ENCODE data around the gene EGLN2. TPM values are rescaled to one million over a fixed set of nuclear protein-coding genes. Genes with fewer than 3 reads are reported as not detected.

Gene EGLN2
- total RNA-seq, 2 donors from 2014 or later, result 50.8 to 51.4 TPM

DNA sequence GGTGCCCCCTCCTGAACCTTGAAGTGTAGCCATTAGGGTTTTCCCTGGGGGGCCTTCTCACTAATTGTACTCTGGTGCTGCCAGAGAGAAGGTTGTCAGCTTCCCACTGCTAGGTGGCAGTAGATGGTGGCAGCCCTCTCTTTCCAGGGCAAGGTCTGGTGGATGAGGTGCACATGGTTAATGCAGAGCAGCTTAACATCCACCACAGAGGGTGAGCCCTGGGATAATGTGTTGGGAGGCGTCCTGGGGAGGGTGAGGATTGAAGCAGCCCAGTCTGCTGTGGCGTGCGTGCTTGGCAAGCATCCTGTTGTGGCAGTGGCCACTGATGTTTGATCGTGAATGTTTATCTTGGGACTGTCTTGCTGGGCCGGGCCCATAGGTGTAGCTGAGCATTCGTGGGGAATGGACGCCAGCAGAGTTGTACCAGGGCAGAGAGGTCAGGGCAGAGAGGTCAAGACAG, 5.8 kb downstream of the EGLN2 start:
- peaks cover 81% of the 10 kb centered on the region for H3K4me1 ChIP-seq
- intact Hi-C loops (cut with DNase I), result no loop called here
- H3K9me3 ChIP-seq, result no peaks in the 10 kb centered on the region
- WGBS, 2 donors, result 7 to 20% methylated on average over 4 to 7 of the region's 7 CpGs
- H3K36me3 ChIP-seq (replicated peaks in 1 of 2; ENCODE audit: insufficient read depth in 1 of 2, low read depth in 2 of 2), result no peaks in the 10 kb centered on the region
- no peak for ATAC-seq
- no peak overlapping the region for H3K4me3 ChIP-seq
- TF ChIP-seq, protein P1, sequence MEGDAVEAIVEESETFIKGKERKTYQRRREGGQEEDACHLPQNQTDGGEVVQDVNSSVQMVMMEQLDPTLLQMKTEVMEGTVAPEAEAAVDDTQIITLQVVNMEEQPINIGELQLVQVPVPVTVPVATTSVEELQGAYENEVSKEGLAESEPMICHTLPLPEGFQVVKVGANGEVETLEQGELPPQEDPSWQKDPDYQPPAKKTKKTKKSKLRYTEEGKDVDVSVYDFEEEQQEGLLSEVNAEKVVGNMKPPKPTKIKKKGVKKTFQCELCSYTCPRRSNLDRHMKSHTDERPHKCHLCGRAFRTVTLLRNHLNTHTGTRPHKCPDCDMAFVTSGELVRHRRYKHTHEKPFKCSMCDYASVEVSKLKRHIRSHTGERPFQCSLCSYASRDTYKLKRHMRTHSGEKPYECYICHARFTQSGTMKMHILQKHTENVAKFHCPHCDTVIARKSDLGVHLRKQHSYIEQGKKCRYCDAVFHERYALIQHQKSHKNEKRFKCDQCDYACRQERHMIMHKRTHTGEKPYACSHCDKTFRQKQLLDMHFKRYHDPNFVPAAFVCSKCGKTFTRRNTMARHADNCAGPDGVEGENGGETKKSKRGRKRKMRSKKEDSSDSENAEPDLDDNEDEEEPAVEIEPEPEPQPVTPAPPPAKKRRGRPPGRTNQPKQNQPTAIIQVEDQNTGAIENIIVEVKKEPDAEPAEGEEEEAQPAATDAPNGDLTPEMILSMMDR (IDR thresholded peaks at IDR 0.05), result peak in 3 of 7 experiments; percentile 10 to 33 (median 16)
- TF ChIP-seq POLR2A (IDR thresholded peaks at IDR 0.05), result no peak
- H3K27ac ChIP-seq, result peak overlapping the region; percentile 30 to 69 (median 50)
- no peaks in the 10 kb centered on the region for H3K27me3 ChIP-seq
- peak in 1 of 4 donors; percentile 46 for DNase-seq

DNA sequence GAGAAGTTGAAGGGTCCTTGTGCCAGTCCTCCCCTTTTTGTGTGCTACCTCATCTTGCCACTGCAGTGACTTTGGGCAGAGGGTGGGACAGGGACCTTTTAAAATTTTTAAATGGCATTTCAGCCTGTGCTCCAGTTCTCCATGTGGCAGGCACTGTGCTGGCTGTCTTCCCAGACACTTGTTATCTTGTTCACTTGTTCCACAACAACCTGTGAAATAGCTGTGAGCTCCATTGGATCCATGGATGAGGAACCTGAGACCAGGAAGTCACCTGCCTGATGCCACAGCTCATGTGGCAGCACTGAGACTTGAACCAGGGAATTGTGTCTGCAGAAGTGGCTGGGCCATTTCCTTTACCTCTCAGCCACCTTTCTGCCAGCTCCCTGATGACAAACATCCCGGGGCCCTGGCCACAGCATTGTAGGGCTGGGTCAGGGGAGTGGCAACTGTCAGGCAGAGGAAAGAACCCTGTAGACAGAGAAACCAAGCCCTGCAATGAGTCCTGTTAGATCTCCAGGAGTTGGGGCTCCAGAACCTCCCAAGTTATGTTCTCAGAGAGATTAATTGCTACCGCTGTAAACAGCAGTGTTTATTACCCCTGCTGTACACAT, 6.4 kb downstream of the EGLN2 start:
- TF ChIP-seq POLR2A (IDR thresholded peaks at IDR 0.05), result no peak
- TF ChIP-seq, protein P1 (IDR thresholded peaks at IDR 0.05), result no peak
- peaks cover 81% of the 10 kb centered on the region for H3K4me1 ChIP-seq
- no peak overlapping the region for H3K4me3 ChIP-seq
- peak; percentile 28 for ATAC-seq
- peak overlapping the region; percentile 30 to 69 (median 50) for H3K27ac ChIP-seq
- no peaks in the 10 kb centered on the region for H3K9me3 ChIP-seq
- no peaks in the 10 kb centered on the region for H3K36me3 ChIP-seq (replicated peaks in 1 of 2; ENCODE audit: insufficient read depth in 1 of 2, low read depth in 2 of 2)
- 20 to 55% methylated on average over 1 to 2 of the region's 2 CpGs for WGBS, 2 donors
- intact Hi-C loops (cut with DNase I), result no loop called here
- DNase-seq, result peak; percentile 63 to 83 (median 76)
- no peaks in the 10 kb centered on the region for H3K27me3 ChIP-seq

DNA sequence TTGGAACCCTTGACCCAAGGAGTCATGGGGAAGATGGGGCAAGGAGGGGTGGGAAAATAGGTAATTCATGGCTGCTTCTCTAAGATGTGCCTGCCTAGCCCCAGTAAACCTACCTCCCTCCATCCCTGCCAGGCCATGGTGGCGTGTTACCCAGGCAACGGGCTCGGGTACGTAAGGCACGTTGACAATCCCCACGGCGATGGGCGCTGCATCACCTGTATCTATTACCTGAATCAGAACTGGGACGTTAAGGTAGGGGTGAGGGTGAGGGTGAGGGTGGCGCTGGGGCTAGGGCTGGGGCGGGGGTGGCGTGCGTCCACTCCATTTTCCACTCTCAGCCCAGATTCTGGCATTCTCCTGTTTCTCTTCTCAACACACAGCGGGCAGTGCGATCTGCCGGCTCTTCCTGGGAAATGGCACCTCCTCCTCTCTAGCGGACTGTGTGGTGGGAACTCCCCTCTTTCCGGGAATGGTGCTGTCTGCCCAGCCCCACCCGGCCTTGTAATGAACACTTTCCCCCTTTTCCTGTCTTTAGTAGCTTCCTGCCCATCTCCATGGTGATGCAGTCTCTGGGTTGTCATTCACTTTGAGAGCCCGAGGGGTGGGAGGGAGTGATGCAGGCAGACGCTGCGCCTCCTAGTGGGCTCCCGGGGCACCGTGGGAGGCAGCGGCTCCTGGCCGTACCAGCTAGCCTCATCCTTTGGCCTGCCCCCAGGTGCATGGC, 7.6 kb downstream of the EGLN2 start:
- H3K4me3 ChIP-seq, result no peak overlapping the region
- intact Hi-C loops (cut with DNase I), result no loop called here
- DNase-seq (peak in 3 of 4 donors; percentile 54 to 81 (median 60)), ATAC-seq (peak; percentile 7)
- TF ChIP-seq POLR2A (IDR thresholded peaks at IDR 0.05), result no peak
- TF ChIP-seq, protein P1 (IDR thresholded peaks at IDR 0.05), result peak in 6 of 7 experiments; percentile 24 to 56 (median 44)
- no peaks in the 10 kb centered on the region for H3K9me3 ChIP-seq
- H3K4me1 ChIP-seq, result peaks cover 81% of the 10 kb centered on the region
- no peaks in the 10 kb centered on the region for H3K27me3 ChIP-seq
- WGBS, 2 donors, result 48 to 75% methylated on average over 19 to 24 of the region's 26 CpGs
- no peaks in the 10 kb centered on the region for H3K36me3 ChIP-seq (replicated peaks in 1 of 2; ENCODE audit: insufficient read depth in 1 of 2, low read depth in 2 of 2)
- H3K27ac ChIP-seq, result peak overlapping the region in 2 of 4 donors; percentile 67 to 69

DNA sequence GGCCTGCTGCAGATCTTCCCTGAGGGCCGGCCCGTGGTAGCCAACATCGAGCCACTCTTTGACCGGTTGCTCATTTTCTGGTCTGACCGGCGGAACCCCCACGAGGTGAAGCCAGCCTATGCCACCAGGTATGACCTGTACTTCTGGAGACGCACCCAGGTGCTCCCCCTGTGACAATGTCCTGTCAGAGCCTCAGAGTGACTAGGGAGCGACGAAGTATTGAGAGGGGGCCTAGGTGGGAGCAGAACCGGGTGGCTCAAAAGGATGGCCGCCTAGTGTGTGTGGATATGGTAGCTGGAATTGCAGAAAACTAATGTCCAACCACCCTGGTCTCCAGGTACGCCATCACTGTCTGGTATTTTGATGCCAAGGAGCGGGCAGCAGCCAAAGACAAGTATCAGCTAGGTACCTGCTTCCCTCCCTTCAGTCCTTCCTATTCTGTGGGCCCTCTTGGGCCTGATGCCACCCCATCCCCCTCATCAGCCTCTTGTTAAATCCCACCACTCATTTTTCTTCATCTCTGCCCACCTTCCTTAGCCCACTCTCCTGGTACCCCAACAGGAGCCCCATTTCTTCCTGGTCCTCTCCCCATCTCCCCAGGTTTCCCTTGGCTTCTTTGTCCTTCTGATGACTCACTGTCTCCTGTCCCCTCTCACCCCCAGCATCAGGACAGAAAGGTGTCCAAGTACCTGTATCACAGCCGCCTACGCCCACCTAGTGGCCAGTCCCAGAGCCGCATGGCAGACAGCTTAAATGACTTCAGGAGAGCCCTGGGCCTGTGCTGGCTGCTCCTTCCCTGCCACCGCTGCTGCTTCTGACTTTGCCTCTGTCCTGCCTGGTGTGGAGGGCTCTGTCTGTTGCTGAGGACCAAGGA, 8.4 kb downstream of the EGLN2 start:
- H3K9me3 ChIP-seq, result no peaks in the 10 kb centered on the region
- no peak for ATAC-seq
- H3K4me1 ChIP-seq, result peaks cover 77% of the 10 kb centered on the region
- 67 to 71% methylated on average over 10 to 18 of the region's 18 CpGs for WGBS, 2 donors
- no peak for DNase-seq
- H3K4me3 ChIP-seq, result no peak overlapping the region
- no peak for TF ChIP-seq POLR2A (IDR thresholded peaks at IDR 0.05)
- TF ChIP-seq, protein P1 (IDR thresholded peaks at IDR 0.05), result peak in 4 of 7 experiments; percentile 10 to 30 (median 22)
- H3K27me3 ChIP-seq, result no peaks in the 10 kb centered on the region
- no peaks in the 10 kb centered on the region for H3K36me3 ChIP-seq (replicated peaks in 1 of 2; ENCODE audit: insufficient read depth in 1 of 2, low read depth in 2 of 2)
- intact Hi-C loops (cut with DNase I), result no loop called here
- peak overlapping the region in 2 of 4 donors; percentile 16 to 19 for H3K27ac ChIP-seq

Measured in body of pancreas (tissue), 4 donors.